Measurements from ENCODE around the gene EEFSEC.

EEFSEC gene

GRCh38 chr3:128188326-128188725 is 35.0 kb downstream of the EEFSEC start:
- no peak for TF ChIP-seq CTCF (IDR thresholded peaks at IDR 0.05)
- Histone ChIP-seq H3K4me3 (no peak overlapping the region), H3K4me1 (no peaks in the 10 kb centered on the region), H3K9me3 (no peaks in the 10 kb centered on the region), H3K36me3 (no peaks in the 10 kb centered on the region), H3K27ac (no peak overlapping the region), H3K27me3 (no peaks in the 10 kb centered on the region)
- no peak for DNase-seq
- intact Hi-C loops (cut with DNase I; ENCODE audit: low total_unique reads) = no loop called here

GRCh38 chr3:128188956-128189355 is 35.7 kb downstream of the EEFSEC start:
- TF ChIP-seq CTCF (IDR thresholded peaks at IDR 0.05) = no peak
- intact Hi-C loops (cut with DNase I; ENCODE audit: low total_unique reads) = no loop called here
- H3K36me3 ChIP-seq = no peaks in the 10 kb centered on the region
- no peak for DNase-seq
- no peaks in the 10 kb centered on the region for H3K27me3 ChIP-seq
- no peak overlapping the region for H3K27ac ChIP-seq
- H3K4me3 ChIP-seq = no peak overlapping the region
- H3K9me3 ChIP-seq = no peaks in the 10 kb centered on the region
- H3K4me1 ChIP-seq = peaks cover 0 to 4% (median under 1%) of the 10 kb centered on the region in 4 donors

GRCh38 chr3:128190501-128190900 is 37.2 kb downstream of the EEFSEC start:
- Histone ChIP-seq H3K27ac (no peak overlapping the region), H3K27me3 (no peaks in the 10 kb centered on the region), H3K9me3 (no peaks in the 10 kb centered on the region), H3K4me1 (peaks cover 0 to 15% (median 4%) of the 10 kb centered on the region in 4 donors), H3K4me3 (no peak overlapping the region), H3K36me3 (no peaks in the 10 kb centered on the region)
- DNase-seq = no peak
- no peak for TF ChIP-seq CTCF (IDR thresholded peaks at IDR 0.05)
- intact Hi-C loops (cut with DNase I; ENCODE audit: low total_unique reads) = no loop called here

- H3K27ac ChIP-seq = no peak overlapping the region
- no peak for TF ChIP-seq CTCF (IDR thresholded peaks at IDR 0.05)
- no peaks in the 10 kb centered on the region for H3K36me3 ChIP-seq
- no peaks in the 10 kb centered on the region for H3K27me3 ChIP-seq
- H3K4me3 ChIP-seq = no peak overlapping the region
- intact Hi-C loops (cut with DNase I; ENCODE audit: low total_unique reads) = no loop called here
- no peak for DNase-seq
- H3K4me1 ChIP-seq = peaks cover 0 to 15% (median 4%) of the 10 kb centered on the region in 4 donors
- H3K9me3 ChIP-seq = no peaks in the 10 kb centered on the region
Measured at GRCh38 chr3:128192131-128192530, 38.9 kb downstream of the EEFSEC start.

GRCh38 chr3:128193168-128193567 is 39.9 kb downstream of the EEFSEC start:
- DNase-seq = no peak

More at GRCh38 chr3:128193168-128193567, 39.9 kb downstream of the EEFSEC start:
- no peak overlapping the region for H3K4me3 ChIP-seq
- H3K36me3 ChIP-seq = no peaks in the 10 kb centered on the region
- no peak for TF ChIP-seq CTCF (IDR thresholded peaks at IDR 0.05)
- intact Hi-C loops (cut with DNase I; ENCODE audit: low total_unique reads) = no loop called here
- no peaks in the 10 kb centered on the region for H3K27me3 ChIP-seq
- no peak overlapping the region for H3K27ac ChIP-seq
- no peaks in the 10 kb centered on the region for H3K9me3 ChIP-seq
- H3K4me1 ChIP-seq = peaks cover 0 to 15% (median 4%) of the 10 kb centered on the region in 4 donors

Data from tibial artery (tissue), 4 donors.